CD4-positive, alpha-beta T cell (primary cell): ENCODE measurements around the gene GOLGA1. TPM values are rescaled to one million over a fixed set of nuclear protein-coding genes. Genes with fewer than 3 reads are reported as not detected.

ENCODE experiments used
- ATAC-seq: fragments of 200-7000 bp; cut with Tn5 transposase; one replicate; pipeline ENCODE4 v1.10.0; 2022; ENCODE audit warnings: mild to moderate bottlenecking; ENCODE audit not compliant: poor library complexity
- CTCF ChIA-PET: fragments of 350-600 bp; sonication (Branson Sonifier 250); formaldehyde crosslinking; loops from one replicate; lab custom pipeline; 2021; ENCODE audit warnings: antibody characterized with exemption, inconsistent platforms; lab: Charles Lee
- POLR2A ChIA-PET: fragments of 350-600 bp; sonication (Branson Sonifier 250); formaldehyde crosslinking; loops from one replicate; lab custom pipeline; 2021; ENCODE audit warnings: antibody characterized with exemption, inconsistent platforms; lab: Charles Lee
- DNase-seq, 14 experiments: peaks; one replicate each; pipeline ENCODE4 v3.0.0-alpha.2; 2013 to 2020; ENCODE audit warnings: mixed read lengths in 2 of 14
- H3K27ac ChIP-seq, 2 donors: one replicate each; pipeline versions ENCODE4 v1.5.1 to v1.7.0; 2013; ENCODE audit warnings: low read length in 2 of 2, low read depth in 1 of 2, mild to moderate bottlenecking in 1 of 2
- H3K27me3 ChIP-seq, 2 experiments: 1 replicate in 1 of 2; 2 replicates in 1 of 2; pipeline versions ENCODE4 v1.6.1 to v1.7.0; 2013; ENCODE audit warnings: low read length in 2 of 2, control low read depth in 1 of 2, mild to moderate bottlenecking in 1 of 2, moderate library complexity in 1 of 2; ENCODE audit not compliant: insufficient read depth in 2 of 2, control insufficient read depth in 1 of 2
- H3K36me3 ChIP-seq: one replicate; pipeline ENCODE4 v1.6.1; 2013; ENCODE audit warnings: low read length, control low read depth; ENCODE audit not compliant: insufficient read depth
- H3K4me1 ChIP-seq: one replicate; pipeline ENCODE4 v1.6.1; 2013; ENCODE audit warnings: low read length, control low read depth; ENCODE audit not compliant: insufficient read depth
- H3K4me3 ChIP-seq: one replicate; pipeline ENCODE4 v1.5.1; 2013; ENCODE audit warnings: mild to moderate bottlenecking, low read length, moderate library complexity
- H3K9me3 ChIP-seq, 2 experiments: 1 replicate in 1 of 2; 2 replicates in 1 of 2; pipeline versions ENCODE4 v1.6.1 to v1.7.0; 2013; ENCODE audit warnings: low read length in 2 of 2, mild to moderate bottlenecking in 2 of 2, control low read depth in 1 of 2, moderate library complexity in 1 of 2; ENCODE audit not compliant: control insufficient read depth in 1 of 2, insufficient read depth in 1 of 2
- H3K27ac Mint-ChIP-seq: one replicate; pipeline ENCODE4 v1.8.0; 2020; ENCODE audit warnings: mixed read lengths
- H3K27me3 Mint-ChIP-seq: one replicate; pipeline ENCODE4 v1.8.0; 2021; ENCODE audit warnings: mixed read lengths
- H3K36me3 Mint-ChIP-seq: one replicate; pipeline ENCODE4 v1.8.0; 2021; ENCODE audit warnings: low read depth, mixed read lengths
- H3K4me1 Mint-ChIP-seq: one replicate; pipeline ENCODE4 v1.8.0; 2021; ENCODE audit warnings: low read depth, mixed read lengths
- H3K4me3 Mint-ChIP-seq: one replicate; pipeline ENCODE4 v1.8.0; 2020; ENCODE audit warnings: mild to moderate bottlenecking, mixed read lengths
- H3K9me3 Mint-ChIP-seq: one replicate; pipeline ENCODE4 v1.8.0; 2020; ENCODE audit warnings: mixed read lengths
- CTCF ChIP-seq: fragments of 200-600 bp; IDR thresholded peaks from one replicate; pipeline ENCODE4 v1.8.0; 2022; ENCODE audit warnings: antibody characterized with exemption, mild to moderate bottlenecking
- intact Hi-C, 2 experiments: fragments of 100-400 bp; cut with DNase I in 1 of 2; cut with micrococcal nuclease in 1 of 2; formaldehyde crosslinking; loops; one replicate each; pipeline versions ENCODE4 v1.15.1 to v1.9.0; 2023 to 2025; cut with DNase I, micrococcal nuclease
- total RNA-seq, 174 experiments: library from RNA in 2 of 174; stranded (reverse) in 2 of 174; gene quantifications; one replicate each; pipeline ENCODE4 v1.2.3 and lab custom pipeline; 2021 to 2026

GOLGA1 gene
- total RNA-seq, 2 experiments from 2014 or later: 12.9 to 22.2 TPM

GRCh38 chr9:124954255-124954654 is 13.4 kb upstream of the GOLGA1 start:
- Histone ChIP-seq H3K4me3 (no peak overlapping the region), H3K9me3 (no peaks in the 10 kb centered on the region), H3K4me1 (no peaks in the 10 kb centered on the region), H3K27me3 (no peaks in the 10 kb centered on the region), H3K27ac (no peak overlapping the region), H3K36me3 (no peaks in the 10 kb centered on the region)
- intact Hi-C loops: no loop called here
- no peak overlapping the region for H3K27ac Mint-ChIP-seq
- no peaks in the 10 kb centered on the region for H3K4me1 Mint-ChIP-seq
- no peak overlapping the region for H3K4me3 Mint-ChIP-seq
- peaks cover 33% of the 10 kb centered on the region for H3K36me3 Mint-ChIP-seq
- DNase-seq: no peak
- ChIA-PET POLR2A (no interaction called here), CTCF (no interaction called here)
- TF ChIP-seq CTCF: no peak
- no peaks in the 10 kb centered on the region for H3K27me3 Mint-ChIP-seq
- no peak for ATAC-seq
- H3K9me3 Mint-ChIP-seq: no peaks in the 10 kb centered on the region

GRCh38 chr9:124950050-124950718 is 9.3 kb upstream of the GOLGA1 start:
- CTCF ChIA-PET: no interaction called here
- ATAC-seq (no peak), DNase-seq (no peak)
- POLR2A ChIA-PET: no interaction called here
- intact Hi-C loops: no loop called here
- Histone ChIP-seq H3K4me3 (no peak overlapping the region), H3K36me3 (no peaks in the 10 kb centered on the region), H3K27ac (no peak overlapping the region), H3K27me3 (no peaks in the 10 kb centered on the region), H3K4me1 (no peaks in the 10 kb centered on the region), H3K9me3 (no peaks in the 10 kb centered on the region)
- Mint-ChIP-seq H3K36me3 (peaks cover 33% of the 10 kb centered on the region), H3K4me3 (no peak overlapping the region), H3K9me3 (no peaks in the 10 kb centered on the region), H3K27ac (no peak overlapping the region), H3K4me1 (no peaks in the 10 kb centered on the region), H3K27me3 (no peaks in the 10 kb centered on the region)
- TF ChIP-seq CTCF: no peak

- Mint-ChIP-seq H3K9me3 (no peaks in the 10 kb centered on the region), H3K36me3 (peaks cover 33% of the 10 kb centered on the region), H3K4me1 (no peaks in the 10 kb centered on the region), H3K4me3 (no peak overlapping the region), H3K27me3 (no peaks in the 10 kb centered on the region), H3K27ac (no peak overlapping the region)
- CTCF ChIA-PET: no interaction called here
- ATAC-seq (no peak), DNase-seq (no peak)
- no peak for TF ChIP-seq CTCF
- no peaks in the 10 kb centered on the region for H3K36me3 ChIP-seq
- no peaks in the 10 kb centered on the region for H3K27me3 ChIP-seq
- intact Hi-C loops: no loop called here
- POLR2A ChIA-PET: interaction anchor here (0.5 to 1.6 kb wide), 2 partner anchors 17 to 20 kb away, joined by 3 to 6 read pairs; no protein-coding TSS in a partner anchor
- H3K4me1 ChIP-seq: no peaks in the 10 kb centered on the region
- no peak overlapping the region for H3K27ac ChIP-seq
- H3K4me3 ChIP-seq: no peak overlapping the region
- no peaks in the 10 kb centered on the region for H3K9me3 ChIP-seq
Measured at GRCh38 chr9:124949387-124949786, 8.5 kb upstream of the GOLGA1 start.
